ENCODE results near the gene PDE4D.
"Not testable (repeated sequence)": the region's sequence is repeated elsewhere in the genome, so short reads cannot be mapped to it uniquely, and the experiment has no call there.

PDE4D gene

GRCh38 chr5:59770953-59771352 lies 122.6 kb downstream of the PDE4D start:
- no peaks in the 10 kb centered on the region for H3K36me3 Mint-ChIP-seq
- H3K9me3 Mint-ChIP-seq: no peaks in the 10 kb centered on the region
- peaks cover 24% of the 10 kb centered on the region for H3K27me3 Mint-ChIP-seq
- peaks cover 12% of the 10 kb centered on the region for H3K4me1 Mint-ChIP-seq
- H3K4me3 Mint-ChIP-seq: no peak overlapping the region
- no peak overlapping the region for H3K27ac Mint-ChIP-seq

- peaks cover 24% of the 10 kb centered on the region for H3K27me3 Mint-ChIP-seq
These were observed 123.7 kb downstream of the PDE4D start for GRCh38 chr5:59769832-59770231.

GRCh38 chr5:59769041-59769360 lies 124.5 kb downstream of the PDE4D start:
- Mint-ChIP-seq H3K27ac (no peak overlapping the region), H3K4me3 (peak overlapping the region; percentile 80), H3K9me3 (no peaks in the 10 kb centered on the region), H3K27me3 (peaks cover 24% of the 10 kb centered on the region), H3K36me3 (no peaks in the 10 kb centered on the region), H3K4me1 (peaks cover 12% of the 10 kb centered on the region)

More at GRCh38 chr5:59769832-59770231, 123.7 kb downstream of the PDE4D start:
- Mint-ChIP-seq H3K9me3 (no peaks in the 10 kb centered on the region), H3K4me1 (peaks cover 12% of the 10 kb centered on the region), H3K36me3 (no peaks in the 10 kb centered on the region), H3K4me3 (no peak overlapping the region), H3K27ac (no peak overlapping the region)

- H3K9me3 Mint-ChIP-seq: no peaks in the 10 kb centered on the region
- H3K4me1 Mint-ChIP-seq: peaks cover 12% of the 10 kb centered on the region
- peaks cover 24% of the 10 kb centered on the region for H3K27me3 Mint-ChIP-seq
- peak overlapping the region; percentile 80 for H3K4me3 Mint-ChIP-seq
- H3K27ac Mint-ChIP-seq: peak overlapping the region; percentile 61
- H3K36me3 Mint-ChIP-seq: no peaks in the 10 kb centered on the region
These were observed 125.1 kb downstream of the PDE4D start for GRCh38 chr5:59768152-59769040.

GRCh38 chr5:59767681-59768151 lies 125.8 kb downstream of the PDE4D start:
- Mint-ChIP-seq H3K27me3 (peaks cover 24% of the 10 kb centered on the region), H3K9me3 (no peaks in the 10 kb centered on the region), H3K4me1 (peaks cover 12% of the 10 kb centered on the region), H3K4me3 (peak overlapping the region; percentile 80), H3K36me3 (no peaks in the 10 kb centered on the region), H3K27ac (no peak overlapping the region)

GRCh38 chr5:59767211-59767605 lies 126.3 kb downstream of the PDE4D start:
- Mint-ChIP-seq H3K4me3 (peak overlapping the region; percentile 68), H3K9me3 (no peaks in the 10 kb centered on the region), H3K27ac (no peak overlapping the region), H3K27me3 (peaks cover 24% of the 10 kb centered on the region), H3K4me1 (peaks cover 12% of the 10 kb centered on the region), H3K36me3 (no peaks in the 10 kb centered on the region)

- Mint-ChIP-seq H3K36me3 (no peaks in the 10 kb centered on the region), H3K4me3 (peak overlapping the region; percentile 68), H3K9me3 (no peaks in the 10 kb centered on the region), H3K27ac (no peak overlapping the region), H3K27me3 (peaks cover 24% of the 10 kb centered on the region), H3K4me1 (peaks cover 12% of the 10 kb centered on the region)
These were observed 126.9 kb downstream of the PDE4D start for GRCh38 chr5:59766427-59767210.

GRCh38 chr5:59765446-59765845 lies 128.1 kb downstream of the PDE4D start:
- H3K4me3 Mint-ChIP-seq: no peak overlapping the region
- no peaks in the 10 kb centered on the region for H3K36me3 Mint-ChIP-seq
- H3K27ac Mint-ChIP-seq: no peak overlapping the region
- H3K27me3 Mint-ChIP-seq: peaks cover 24% of the 10 kb centered on the region
- no peaks in the 10 kb centered on the region for H3K9me3 Mint-ChIP-seq
- H3K4me1 Mint-ChIP-seq: peaks cover 12% of the 10 kb centered on the region

- Mint-ChIP-seq H3K27me3 (peaks cover 23% of the 10 kb centered on the region), H3K4me3 (no peak overlapping the region), H3K27ac (no peak overlapping the region), H3K4me1 (peaks cover 12% of the 10 kb centered on the region), H3K9me3 (no peaks in the 10 kb centered on the region), H3K36me3 (no peaks in the 10 kb centered on the region)
These were observed 129.2 kb downstream of the PDE4D start for GRCh38 chr5:59764361-59764760.

- Mint-ChIP-seq H3K9me3 (no peaks in the 10 kb centered on the region), H3K27ac (no peak overlapping the region), H3K27me3 (peaks cover 18% of the 10 kb centered on the region), H3K4me3 (no peak overlapping the region), H3K36me3 (no peaks in the 10 kb centered on the region), H3K4me1 (peaks cover 7% of the 10 kb centered on the region)
These were observed 130.0 kb downstream of the PDE4D start for GRCh38 chr5:59763541-59763940.

GRCh38 chr5:59762232-59762631 lies 131.3 kb downstream of the PDE4D start:
- H3K27ac Mint-ChIP-seq, H3K27me3 Mint-ChIP-seq, H3K4me1 Mint-ChIP-seq, H3K36me3 Mint-ChIP-seq, H3K4me3 Mint-ChIP-seq, H3K9me3 Mint-ChIP-seq: not testable (repeated sequence)

GRCh38 chr5:59760785-59761348 lies 132.7 kb downstream of the PDE4D start:
- Mint-ChIP-seq H3K4me3 (no peak overlapping the region), H3K27ac (no peak overlapping the region), H3K4me1 (no peaks in the 10 kb centered on the region), H3K9me3 (no peaks in the 10 kb centered on the region), H3K36me3 (no peaks in the 10 kb centered on the region), H3K27me3 (peaks cover 3% of the 10 kb centered on the region)

- no peaks in the 10 kb centered on the region for H3K9me3 Mint-ChIP-seq
- no peak overlapping the region for H3K4me3 Mint-ChIP-seq
- no peak overlapping the region for H3K27ac Mint-ChIP-seq
- H3K27me3 Mint-ChIP-seq: peaks cover 3% of the 10 kb centered on the region
- no peaks in the 10 kb centered on the region for H3K36me3 Mint-ChIP-seq
- no peaks in the 10 kb centered on the region for H3K4me1 Mint-ChIP-seq
These were observed 133.8 kb downstream of the PDE4D start for GRCh38 chr5:59759600-59760351.

- H3K4me1 Mint-ChIP-seq: no peaks in the 10 kb centered on the region
These were observed 135.0 kb downstream of the PDE4D start for GRCh38 chr5:59758566-59758965.

GRCh38 chr5:59757442-59757841 lies 136.1 kb downstream of the PDE4D start:
- Mint-ChIP-seq H3K4me3 (no peak overlapping the region), H3K4me1 (no peaks in the 10 kb centered on the region), H3K27me3 (peaks cover 5% of the 10 kb centered on the region), H3K9me3 (no peaks in the 10 kb centered on the region), H3K27ac (no peak overlapping the region), H3K36me3 (no peaks in the 10 kb centered on the region)

More at GRCh38 chr5:59758566-59758965, 135.0 kb downstream of the PDE4D start:
- Mint-ChIP-seq H3K9me3 (no peaks in the 10 kb centered on the region), H3K4me3 (no peak overlapping the region), H3K27ac (no peak overlapping the region), H3K27me3 (peaks cover 3% of the 10 kb centered on the region), H3K36me3 (no peaks in the 10 kb centered on the region)

Measured in activated naive CD4-positive, alpha-beta T cell treated with anti-CD3 and anti-CD28 coated beads, Interleukin-2, amount 50 U/mL, for 24 hours (primary cell).